ENCODE measurements around the gene CLEC4F. TPM values are rescaled to one million over a fixed set of nuclear protein-coding genes. Genes with fewer than 3 reads are reported as not detected.

CLEC4F gene
- polyA plus RNA-seq, 5 donors, result 0.05 to 0.21 (median 0.10) TPM; not detected in 1

Other genes with a start within 250 kb of the CLEC4F start
- gene ADD2, start 52.4 kb downstream of the CLEC4F start, polyA plus RNA-seq (ENCODE audit: insufficient read depth in 1 of 5, insufficient read length in 5 of 5, low replicate concordance in 1 of 5), result 1 to 10 TPM; 5.2 to 7.5 (median 6.4) TPM
- not detected for gene FIGLA, start 30.0 kb downstream of the CLEC4F start, polyA plus RNA-seq (ENCODE audit: insufficient read depth in 1 of 5, insufficient read length in 5 of 5, low replicate concordance in 1 of 5)
- under 1 TPM in 2 of 5 donors, not detected in 3; 0.11 to 0.22 TPM for gene CD207, start 15.2 kb upstream of the CLEC4F start, polyA plus RNA-seq (ENCODE audit: insufficient read depth in 1 of 5, insufficient read length in 5 of 5, low replicate concordance in 1 of 5)
- gene VAX2, start 80.0 kb upstream of the CLEC4F start, polyA plus RNA-seq (ENCODE audit: insufficient read depth in 1 of 5, insufficient read length in 5 of 5, low replicate concordance in 1 of 5), result 1 to 10 TPM in 4 of 5 donors, under 1 TPM in 1; 0.90 to 2.4 (median 1.4) TPM
- 1 to 10 TPM; 3.0 to 5.8 (median 3.6) TPM for gene ATP6V1B1, start 115.3 kb upstream of the CLEC4F start, polyA plus RNA-seq (ENCODE audit: insufficient read depth in 1 of 5, insufficient read length in 5 of 5, low replicate concordance in 1 of 5)
- 1 to 10 TPM; 1.6 to 4.3 (median 2.5) TPM for gene ANKRD53, start 158.0 kb upstream of the CLEC4F start, polyA plus RNA-seq (ENCODE audit: insufficient read depth in 1 of 5, insufficient read length in 5 of 5, low replicate concordance in 1 of 5)
- gene TEX261, start 174.3 kb upstream of the CLEC4F start, polyA plus RNA-seq (ENCODE audit: insufficient read depth in 1 of 5, insufficient read length in 5 of 5, low replicate concordance in 1 of 5), result 10 to 100 TPM; 50.9 to 63.9 (median 56.9) TPM
- gene NAGK, start 248.0 kb upstream of the CLEC4F start, polyA plus RNA-seq (ENCODE audit: insufficient read depth in 1 of 5, insufficient read length in 5 of 5, low replicate concordance in 1 of 5), result 100 to 1,000 TPM in 3 of 5 donors, 10 to 100 TPM in 2; 83.3 to 111 (median 102) TPM

All from right lung (tissue), 5 donors.